ENCODE data around the gene SPOP.

The SPOP gene

DNA sequence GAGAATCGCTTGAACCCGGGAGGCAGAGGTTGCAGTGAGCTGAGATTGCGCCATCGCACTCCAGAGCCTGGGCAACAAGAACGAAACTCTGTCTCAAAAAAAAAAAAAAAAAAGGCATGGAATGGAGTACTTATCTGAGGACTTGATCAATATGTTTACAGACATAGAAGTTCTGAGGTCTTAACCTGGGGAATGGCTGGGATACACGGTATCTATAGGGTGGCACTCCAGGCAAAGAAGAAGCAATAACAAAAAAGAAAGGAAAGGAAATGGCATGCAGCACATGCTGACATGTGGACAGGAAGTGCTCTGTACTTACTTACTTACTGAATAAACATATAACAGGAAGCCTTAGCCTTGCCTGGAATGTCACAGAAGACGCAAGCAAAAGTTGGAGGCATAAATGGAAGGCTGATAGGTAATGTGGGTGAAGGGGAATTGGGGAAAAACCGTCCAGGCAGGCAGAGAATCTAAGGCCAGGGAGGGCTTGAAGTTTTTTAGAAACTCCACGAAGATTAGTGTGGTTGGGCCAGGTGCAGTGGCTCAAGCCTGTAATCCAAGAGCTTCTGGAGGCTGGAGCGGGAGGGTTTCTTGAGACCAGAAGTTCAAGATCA is 10.1 kb upstream of the SPOP start:
- H3K36me3 ChIP-seq = no peaks in the 10 kb centered on the region
- TF ChIP-seq, protein P1, sequence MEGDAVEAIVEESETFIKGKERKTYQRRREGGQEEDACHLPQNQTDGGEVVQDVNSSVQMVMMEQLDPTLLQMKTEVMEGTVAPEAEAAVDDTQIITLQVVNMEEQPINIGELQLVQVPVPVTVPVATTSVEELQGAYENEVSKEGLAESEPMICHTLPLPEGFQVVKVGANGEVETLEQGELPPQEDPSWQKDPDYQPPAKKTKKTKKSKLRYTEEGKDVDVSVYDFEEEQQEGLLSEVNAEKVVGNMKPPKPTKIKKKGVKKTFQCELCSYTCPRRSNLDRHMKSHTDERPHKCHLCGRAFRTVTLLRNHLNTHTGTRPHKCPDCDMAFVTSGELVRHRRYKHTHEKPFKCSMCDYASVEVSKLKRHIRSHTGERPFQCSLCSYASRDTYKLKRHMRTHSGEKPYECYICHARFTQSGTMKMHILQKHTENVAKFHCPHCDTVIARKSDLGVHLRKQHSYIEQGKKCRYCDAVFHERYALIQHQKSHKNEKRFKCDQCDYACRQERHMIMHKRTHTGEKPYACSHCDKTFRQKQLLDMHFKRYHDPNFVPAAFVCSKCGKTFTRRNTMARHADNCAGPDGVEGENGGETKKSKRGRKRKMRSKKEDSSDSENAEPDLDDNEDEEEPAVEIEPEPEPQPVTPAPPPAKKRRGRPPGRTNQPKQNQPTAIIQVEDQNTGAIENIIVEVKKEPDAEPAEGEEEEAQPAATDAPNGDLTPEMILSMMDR (IDR thresholded peaks at IDR 0.05) = no peak
- H3K4me1 ChIP-seq (ENCODE audit: control insufficient read depth in 1 of 2, insufficient read depth in 1 of 2, low read depth in 1 of 2, low read length in 1 of 2) = peaks cover 6 to 7% of the 10 kb centered on the region in 2 experiments
- H3K9me3 ChIP-seq = no peaks in the 10 kb centered on the region
- peaks cover 7% of the 10 kb centered on the region for H3K27me3 ChIP-seq
- H3K4me3 ChIP-seq (ENCODE audit: low read depth in 1 of 2, low read length in 1 of 2) = no peak overlapping the region
- H3K27ac ChIP-seq = peak overlapping the region; percentile 52

- Histone ChIP-seq H3K9me3 (no peaks in the 10 kb centered on the region), H3K4me1 (ENCODE audit: control insufficient read depth in 1 of 2, insufficient read depth in 1 of 2, low read depth in 1 of 2, low read length in 1 of 2) (peaks cover 15 to 23% of the 10 kb centered on the region in 2 experiments), H3K27me3 (no peaks in the 10 kb centered on the region), H3K4me3 (ENCODE audit: low read depth in 1 of 2, low read length in 1 of 2) (no peak overlapping the region), H3K27ac (peak overlapping the region; percentile 43), H3K36me3 (no peaks in the 10 kb centered on the region)
- TF ChIP-seq, protein P1 (IDR thresholded peaks at IDR 0.05) = no peak
Observed at GRCh38 chr17:49681106-49681979, 3.4 kb upstream of the SPOP start.

DNA sequence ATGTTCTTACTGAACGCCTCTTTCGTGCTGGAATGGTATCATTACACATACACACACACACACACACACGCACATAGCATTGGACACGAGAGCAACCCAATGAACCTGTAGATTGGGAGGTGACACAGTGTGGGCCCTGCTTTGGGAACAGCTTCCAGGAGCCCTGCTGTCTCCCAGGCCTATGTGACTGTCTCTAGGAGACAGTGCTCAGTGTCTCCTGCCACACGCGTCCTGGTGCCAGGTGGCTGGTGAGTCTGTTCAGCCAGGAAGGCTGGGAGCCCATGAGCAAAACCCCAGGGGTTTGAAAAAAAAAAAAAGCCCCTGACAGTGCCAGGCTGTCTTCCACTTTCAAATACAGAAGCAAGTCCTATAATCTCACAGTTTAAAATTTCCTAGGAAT is 2.4 kb upstream of the SPOP start:
- Histone ChIP-seq H3K4me3 (ENCODE audit: low read depth in 1 of 2, low read length in 1 of 2) (no peak overlapping the region), H3K27me3 (no peaks in the 10 kb centered on the region), H3K36me3 (peaks cover 4% of the 10 kb centered on the region), H3K27ac (no peak overlapping the region), H3K9me3 (no peaks in the 10 kb centered on the region), H3K4me1 (ENCODE audit: control insufficient read depth in 1 of 2, insufficient read depth in 1 of 2, low read depth in 1 of 2, low read length in 1 of 2) (peaks cover 24 to 34% of the 10 kb centered on the region in 2 experiments)
- TF ChIP-seq, protein P1 (IDR thresholded peaks at IDR 0.05) = no peak

- no peaks in the 10 kb centered on the region for H3K9me3 ChIP-seq
- H3K27me3 ChIP-seq = no peaks in the 10 kb centered on the region
- TF ChIP-seq, protein P1 (IDR thresholded peaks at IDR 0.05) = no peak
- H3K27ac ChIP-seq = peak overlapping the region; percentile 98
- peaks cover 4% of the 10 kb centered on the region for H3K36me3 ChIP-seq
- H3K4me3 ChIP-seq (ENCODE audit: low read depth in 1 of 2, low read length in 1 of 2) = peak overlapping the region; percentile 73 to 83
- H3K4me1 ChIP-seq (ENCODE audit: control insufficient read depth in 1 of 2, insufficient read depth in 1 of 2, low read depth in 1 of 2, low read length in 1 of 2) = peaks cover 24 to 38% of the 10 kb centered on the region in 2 experiments
Observed at GRCh38 chr17:49677134-49677932, 564 bp downstream of the SPOP start.

DNA sequence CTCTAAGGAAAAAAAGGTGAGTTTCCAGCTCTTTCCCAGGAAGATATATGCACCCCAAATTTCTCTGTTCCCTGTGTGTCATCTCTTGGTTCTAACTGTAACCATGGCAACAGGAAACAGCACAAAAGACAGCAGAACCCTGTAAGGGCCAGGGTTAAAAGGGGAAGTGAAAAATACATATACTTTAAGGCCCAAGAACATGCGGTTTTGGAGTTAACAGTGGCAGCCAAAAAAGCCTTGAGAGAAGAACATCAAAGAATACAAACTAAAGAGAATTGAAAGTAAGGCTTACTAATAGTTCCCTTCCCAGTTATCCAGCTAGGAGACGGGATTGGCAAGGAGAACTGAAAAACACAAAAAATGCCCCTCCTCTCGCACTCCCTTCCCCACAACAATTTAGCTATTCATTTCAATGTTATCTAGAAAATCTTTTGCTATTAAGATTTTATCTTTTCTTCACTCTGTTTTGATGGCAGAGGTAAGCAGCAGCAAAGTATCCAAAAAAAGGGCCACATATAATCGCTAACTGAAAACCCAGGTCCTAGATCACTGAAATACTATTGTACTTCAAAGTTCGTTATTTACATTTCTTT is 1.5 kb downstream of the SPOP start:
- Histone ChIP-seq H3K9me3 (no peaks in the 10 kb centered on the region), H3K27ac (peak overlapping the region; percentile 98), H3K36me3 (peaks cover 4% of the 10 kb centered on the region), H3K27me3 (no peaks in the 10 kb centered on the region), H3K4me1 (ENCODE audit: control insufficient read depth in 1 of 2, insufficient read depth in 1 of 2, low read depth in 1 of 2, low read length in 1 of 2) (peaks cover 24 to 37% of the 10 kb centered on the region in 2 experiments), H3K4me3 (ENCODE audit: low read depth in 1 of 2, low read length in 1 of 2) (peak overlapping the region; percentile 73 to 83)
- TF ChIP-seq, protein P1 (IDR thresholded peaks at IDR 0.05) = no peak

Measured in neutrophil (primary cell).